ENCODE data around the gene PLIN3. TPM values are rescaled to one million over a fixed set of nuclear protein-coding genes. Genes with fewer than 3 reads are reported as not detected.
"Not testable (repeated sequence)": the region's sequence is repeated elsewhere in the genome, so short reads cannot be mapped to it uniquely, and the experiment has no call there.

Gene PLIN3
- total RNA-seq, 1 experiment from 2014 or later: 42.2 TPM

DNA sequence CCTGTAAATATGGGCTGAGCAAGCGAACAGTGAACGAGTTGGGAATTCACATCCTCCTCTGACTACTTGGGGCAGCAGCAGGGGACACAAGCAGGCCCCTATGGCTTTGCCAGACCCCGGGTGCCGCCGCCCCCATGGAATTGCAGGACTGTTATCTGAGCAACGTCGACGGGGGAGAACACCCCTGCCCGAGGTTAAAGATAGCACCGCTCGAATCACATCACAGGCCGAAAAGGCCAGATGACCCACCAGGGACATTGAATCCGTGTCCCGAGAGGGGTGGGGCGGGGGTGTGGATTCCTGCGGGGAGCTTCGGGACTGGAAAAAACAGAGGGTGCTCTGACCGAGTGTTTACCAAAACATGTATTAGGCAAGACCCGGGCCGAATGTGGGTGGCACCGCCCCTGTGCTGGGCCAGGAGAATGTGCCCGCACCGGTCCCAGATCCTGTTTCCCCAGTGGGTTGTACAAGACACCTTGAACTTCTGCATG, 66.8 kb downstream of the PLIN3 start:
- in situ Hi-C loops (cut with HindIII; ENCODE audit: low pct_unique_long_range_greater_than_20kb, low sequenced_read_pairs): no loop called here

DNA sequence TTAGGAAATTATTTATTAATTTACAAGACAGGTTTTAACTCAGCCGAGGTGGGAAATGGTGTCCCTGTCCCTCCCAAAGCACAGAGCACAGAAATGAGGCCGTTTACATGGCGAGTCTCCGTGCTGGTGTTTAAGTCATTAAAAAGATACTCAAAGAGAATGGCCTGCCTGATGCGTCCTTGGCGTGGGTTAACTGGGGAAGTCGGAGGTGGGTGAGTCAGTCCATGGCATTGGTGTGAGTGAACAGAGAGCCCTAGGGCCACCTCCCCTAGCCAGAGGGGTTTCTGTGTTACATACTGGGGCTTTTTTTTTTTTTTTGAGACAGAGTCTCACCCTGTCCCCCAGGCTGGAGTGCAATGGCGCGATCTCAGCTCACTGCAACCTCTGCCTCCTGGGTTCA, 72.1 kb downstream of the PLIN3 start:
- in situ Hi-C loops (cut with HindIII; ENCODE audit: low pct_unique_long_range_greater_than_20kb, low sequenced_read_pairs): no loop called here
- no peak for DNase-seq (ENCODE audit: low read depth, low spot score)

More for the DNA sequence above, 66.8 kb downstream of the PLIN3 start:
- no peak for DNase-seq (ENCODE audit: low read depth, low spot score)

DNA sequence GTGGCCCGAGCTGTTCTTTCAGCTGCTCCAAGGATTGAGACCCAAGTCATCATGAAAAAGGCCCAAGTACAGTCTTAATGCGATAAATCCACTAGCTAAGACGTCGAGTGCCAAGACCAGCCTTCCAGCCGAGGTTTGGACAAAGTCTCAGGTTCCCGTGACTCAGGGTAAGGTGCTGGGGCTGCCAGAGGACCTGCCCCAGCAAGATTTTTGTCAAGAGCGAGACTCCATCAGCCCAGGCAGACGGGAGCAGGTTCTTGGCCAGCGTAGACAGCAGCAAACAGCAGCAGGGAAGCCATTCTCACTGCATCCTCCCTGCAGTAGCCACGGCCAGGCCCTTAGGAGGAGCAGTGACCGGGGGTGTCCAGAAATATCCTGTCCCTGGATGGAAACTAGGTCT, 72.5 kb downstream of the PLIN3 start:
- DNase-seq (ENCODE audit: low read depth, low spot score): no peak
- in situ Hi-C loops (cut with HindIII; ENCODE audit: low pct_unique_long_range_greater_than_20kb, low sequenced_read_pairs): no loop called here

DNA sequence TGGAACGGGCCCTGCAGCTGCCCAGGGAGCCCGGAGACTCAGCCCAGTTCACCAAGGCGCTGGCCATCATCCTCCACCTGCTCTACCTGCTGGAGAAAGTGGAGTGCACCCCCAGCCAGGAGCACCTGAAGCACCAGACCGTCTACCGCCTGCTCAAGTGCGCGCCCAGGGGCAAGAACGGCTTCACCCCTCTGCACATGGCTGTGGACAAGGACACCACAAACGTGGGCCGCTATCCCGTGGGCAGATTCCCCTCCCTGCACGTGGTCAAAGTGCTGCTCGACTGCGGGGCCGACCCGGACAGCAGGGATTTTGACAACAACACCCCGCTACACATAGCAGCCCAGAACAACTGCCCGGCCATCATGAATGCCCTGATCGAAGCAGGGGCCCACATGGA, 74.2 kb downstream of the PLIN3 start:
- DNase-seq (ENCODE audit: low read depth, low spot score); in situ Hi-C loops (cut with HindIII; ENCODE audit: low pct_unique_long_range_greater_than_20kb, low sequenced_read_pairs): not testable (repeated sequence)

DNA sequence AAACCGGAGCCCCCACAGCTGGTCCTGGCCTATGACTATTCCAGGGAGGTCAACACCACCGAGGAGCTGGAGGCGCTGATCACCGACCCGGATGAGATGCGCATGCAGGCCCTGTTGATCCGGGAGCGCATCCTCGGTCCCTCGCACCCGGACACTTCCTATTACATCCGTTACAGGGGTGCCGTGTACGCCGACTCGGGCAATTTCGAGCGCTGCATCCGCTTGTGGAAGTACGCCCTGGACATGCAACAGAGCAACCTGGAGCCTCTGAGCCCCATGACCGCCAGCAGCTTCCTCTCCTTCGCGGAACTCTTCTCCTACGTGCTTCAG, 74.6 kb downstream of the PLIN3 start:
- in situ Hi-C loops (cut with HindIII; ENCODE audit: low pct_unique_long_range_greater_than_20kb, low sequenced_read_pairs); DNase-seq (ENCODE audit: low read depth, low spot score): not testable (repeated sequence)

DNA sequence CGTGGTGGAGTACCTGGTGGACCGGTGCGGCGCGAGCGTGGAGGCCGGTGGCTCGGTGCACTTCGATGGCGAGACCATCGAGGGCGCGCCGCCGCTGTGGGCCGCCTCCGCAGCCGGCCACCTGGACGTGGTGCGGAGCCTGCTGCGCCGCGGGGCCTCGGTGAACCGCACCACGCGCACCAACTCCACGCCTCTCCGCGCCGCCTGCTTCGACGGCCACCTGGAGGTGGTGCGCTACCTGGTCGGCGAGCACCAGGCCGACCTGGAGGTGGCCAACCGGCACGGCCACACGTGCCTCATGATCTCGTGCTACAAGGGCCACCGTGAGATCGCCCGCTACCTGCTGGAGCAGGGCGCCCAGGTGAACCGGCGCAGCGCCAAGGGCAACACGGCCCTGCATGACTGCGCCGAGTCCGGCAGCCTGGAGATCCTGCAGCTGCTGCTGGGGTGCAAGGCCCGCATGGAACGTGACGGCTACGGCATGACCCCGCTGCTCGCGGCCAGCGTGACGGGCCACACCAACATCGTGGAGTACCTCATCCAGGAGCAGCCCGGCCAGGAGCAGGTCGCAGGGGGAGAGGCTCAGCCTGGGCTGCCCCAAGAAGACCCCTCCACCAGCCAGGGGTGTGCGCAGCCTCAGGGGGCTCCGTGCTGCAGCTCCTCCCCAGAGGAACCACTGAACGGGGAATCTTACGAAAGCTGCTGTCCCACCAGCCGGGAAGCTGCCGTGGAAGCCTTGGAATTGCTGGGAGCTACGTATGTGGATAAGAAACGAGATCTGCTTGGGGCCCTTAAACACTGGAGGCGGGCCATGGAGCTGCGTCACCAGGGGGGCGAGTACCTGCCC, 75.2 kb downstream of the PLIN3 start:
- in situ Hi-C loops (cut with HindIII; ENCODE audit: low pct_unique_long_range_greater_than_20kb, low sequenced_read_pairs); DNase-seq (ENCODE audit: low read depth, low spot score): not testable (repeated sequence)

DNA sequence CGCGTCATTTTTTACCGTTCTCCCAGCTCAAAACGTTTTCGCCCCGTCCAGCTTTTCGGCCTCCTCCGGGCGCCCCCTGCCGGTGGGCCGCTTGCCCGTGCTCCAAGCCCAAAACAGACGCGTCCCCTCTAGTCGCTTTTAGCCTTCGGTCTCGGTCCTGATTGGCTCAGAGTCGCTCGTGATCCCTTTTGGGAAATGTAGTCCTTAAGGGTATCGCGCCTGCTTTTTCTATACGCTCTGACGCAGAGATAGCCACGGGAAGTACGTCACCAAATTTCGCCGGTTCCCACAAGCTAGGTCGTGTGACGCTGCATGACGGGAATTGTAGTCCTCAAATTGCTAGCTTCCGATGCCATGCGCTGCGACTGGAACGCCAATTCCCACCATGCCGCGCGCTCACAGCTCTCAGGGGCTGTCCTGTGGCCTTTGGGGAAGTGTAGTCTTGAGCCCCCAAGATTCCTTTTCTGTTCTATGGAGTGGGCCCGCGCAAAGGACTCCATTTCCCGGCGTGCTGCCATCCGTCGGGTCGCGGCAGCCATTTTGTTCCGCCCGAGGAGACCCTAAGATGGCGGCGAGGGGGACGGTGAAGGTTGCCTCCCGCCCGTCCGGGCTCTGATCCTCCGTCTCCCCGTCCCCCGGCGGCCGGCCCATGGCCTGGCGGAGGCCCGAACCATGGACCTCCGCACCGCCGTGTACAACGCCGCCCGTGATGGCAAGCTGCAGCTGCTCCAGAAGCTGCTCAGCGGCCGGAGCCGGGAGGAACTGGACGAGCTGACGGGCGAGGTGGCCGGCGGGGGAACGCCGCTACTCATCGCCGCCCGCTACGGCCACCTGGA, 76.1 kb downstream of the PLIN3 start, which contains the start of gene FEM1A:
FEM1A (plus strand) TSS at position 552 of the 836 bp plus-strand sequence; CDS start at position 673, 121 bp downstream.
- peak; percentile 100 for DNase-seq (ENCODE audit: low read depth, low spot score)
- in situ Hi-C loops (cut with HindIII; ENCODE audit: low pct_unique_long_range_greater_than_20kb, low sequenced_read_pairs): no loop called here

Other genes with a start within 250 kb of the PLIN3 start
- 2.8 and 3.5 TPM in 2 replicates for gene TNFAIP8L1, start 228.2 kb downstream of the PLIN3 start, total RNA-seq (2014; rRNA removed; shearing (Covaris generic))
- gene MYDGF, start 197.3 kb downstream of the PLIN3 start, total RNA-seq (2014; rRNA removed; shearing (Covaris generic)): 321 and 322 TPM in 2 replicates
- 34.4 and 47.9 TPM in 2 replicates for gene DPP9, start 143.8 kb downstream of the PLIN3 start, total RNA-seq (2014; rRNA removed; shearing (Covaris generic))
- 10.7 and 11.6 TPM in 2 replicates for gene FEM1A, start 75.9 kb downstream of the PLIN3 start, total RNA-seq (2014; rRNA removed; shearing (Covaris generic))
- gene TICAM1, start 36.0 kb downstream of the PLIN3 start, total RNA-seq (2014; rRNA removed; shearing (Covaris generic)): 2.6 and 3.1 TPM in 2 replicates
- not detected in 2 replicates for gene ARRDC5, start 35.2 kb upstream of the PLIN3 start, total RNA-seq (2014; rRNA removed; shearing (Covaris generic))
- gene UHRF1, start 41.8 kb upstream of the PLIN3 start, total RNA-seq (2014; rRNA removed; shearing (Covaris generic)): 5.3 and 5.7 TPM in 2 replicates
- gene KDM4B, start 101.4 kb upstream of the PLIN3 start, total RNA-seq (2014; rRNA removed; shearing (Covaris generic)): 3.6 and 6.0 TPM in 2 replicates

Measured in SK-MEL-5 (cell line).